ENCODE data around the gene CRELD2. TPM values are rescaled to one million over a fixed set of nuclear protein-coding genes. Genes with fewer than 3 reads are reported as not detected.
A peak's percentile ranks its signal among the peaks of the same experiment; 100 is the strongest.

CRELD2 gene
- total and polyA plus RNA-seq, 2 of the 4 experiments (the other 2 are of a cell fraction): 36.2 to 70.7 TPM

DNA sequence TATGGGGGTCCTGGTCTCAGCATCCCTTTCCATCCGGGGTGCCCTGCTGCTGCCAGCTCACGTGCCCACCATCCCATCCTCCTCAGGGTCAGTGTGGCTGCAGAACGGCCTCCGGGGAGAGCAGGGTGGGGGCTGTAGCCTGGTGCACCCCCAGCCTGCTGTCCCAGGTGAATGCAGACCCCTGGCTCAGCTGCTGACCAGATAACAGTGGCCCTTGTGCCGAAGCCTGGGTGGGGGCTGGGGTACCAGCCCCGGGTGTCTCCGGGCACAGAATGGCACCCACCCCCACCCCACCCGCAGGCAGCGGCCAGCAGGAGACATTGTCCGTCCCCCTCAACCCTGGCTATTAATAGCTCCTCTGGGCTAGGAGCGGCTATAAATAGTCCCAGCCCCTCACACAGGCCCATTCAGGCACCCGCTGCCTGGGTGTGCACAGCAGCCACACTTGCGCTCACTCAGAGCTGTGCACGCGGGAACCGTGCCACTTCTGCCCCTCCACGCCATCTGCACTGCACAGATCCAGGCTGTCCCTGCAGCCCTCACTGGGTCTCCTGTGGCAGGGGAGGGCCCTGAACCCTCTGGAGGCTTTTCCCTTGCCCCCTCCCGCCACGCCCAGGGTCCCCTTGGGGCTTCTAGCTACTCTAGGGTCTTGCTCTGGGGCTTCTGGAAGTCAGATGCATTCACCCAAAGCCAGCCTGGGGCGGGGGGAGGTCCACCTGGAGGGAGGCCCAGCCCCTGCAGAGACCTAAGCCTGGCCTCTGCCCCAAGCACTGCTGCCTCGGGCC lies 18.7 kb downstream of the CRELD2 start (continued):
- TF ChIP-seq MAFK (IDR thresholded peaks at IDR 0.05; ENCODE audit: low read depth, low read length) (no peak), POLR2A (IDR thresholded peaks at IDR 0.05; ENCODE audit: low read depth, low read length) (no peak)

DNA sequence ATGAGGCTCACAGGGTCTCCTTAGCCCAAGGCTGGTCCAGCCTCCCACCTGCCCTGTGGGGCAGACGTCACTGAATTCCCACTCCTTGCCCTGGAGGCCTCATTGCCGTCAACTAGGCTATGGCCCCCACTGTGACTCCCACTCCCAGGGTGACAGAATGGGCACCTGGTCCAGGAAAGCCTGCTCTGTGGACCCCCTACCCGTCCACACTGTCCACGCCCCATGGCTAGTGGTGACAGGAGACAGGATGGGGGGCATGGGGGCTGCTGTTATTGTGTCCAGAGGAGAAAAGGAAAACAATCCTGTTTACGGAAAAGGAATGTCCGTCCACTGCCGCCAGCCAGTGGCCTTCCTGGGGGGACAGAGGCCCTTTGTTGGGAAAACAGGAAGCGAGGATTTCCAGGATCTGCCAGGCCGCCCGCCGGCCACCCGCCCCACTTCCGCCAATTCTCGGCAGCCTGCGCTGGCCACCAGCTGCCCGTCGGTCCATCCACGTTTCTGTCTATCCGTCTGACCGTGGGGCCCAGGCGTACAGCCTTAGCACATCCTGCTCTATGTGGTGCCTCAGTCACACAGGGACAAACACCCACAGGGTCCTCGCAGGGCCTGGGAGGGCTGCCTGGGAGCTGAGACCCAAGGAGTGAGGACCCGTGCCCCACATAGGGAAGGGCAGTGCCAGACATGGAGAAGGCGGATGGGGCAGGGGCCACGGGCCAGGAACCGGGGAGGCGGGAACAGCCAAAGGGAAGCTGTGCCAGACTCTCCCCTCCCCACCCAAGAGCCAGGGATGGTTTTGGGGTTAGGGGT lies 19.5 kb downstream of the CRELD2 start:
- Histone ChIP-seq H2BK20ac (ENCODE audit: low read depth, low read length) (no peak overlapping the region), H4K20me1 (ENCODE audit: insufficient read depth, low read length) (no peaks in the 10 kb centered on the region), H2AK5ac (ENCODE audit: low read depth, low read length) (0 out of 2 replicates have a peak overlapping the region, but pooled peaks have one; percentile 59), H3K9me1 (ENCODE audit: insufficient read depth, low read length) (no peaks in the 10 kb centered on the region), H2BK5ac (ENCODE audit: low read depth, low read length, poor library complexity, severe bottlenecking) (no peak overlapping the region), H3K23ac (ENCODE audit: low read depth, low read length) (no peak overlapping the region), H3K4ac (ENCODE audit: low read depth, low read length) (no peak overlapping the region; the same call in 1 of the 2 replicates), H4K5ac (ENCODE audit: low read depth, low read length) (no peak overlapping the region), H3K4me3 (ENCODE audit: insufficient read depth, low read depth, low read length) (no peak overlapping the region), H3K9ac (ENCODE audit: low read depth, low read length) (no peak overlapping the region), H3K56ac (ENCODE audit: extremely low read depth, insufficient read depth, low read length) (no peak overlapping the region), H2BK120ac (ENCODE audit: low read depth, low read length) (no peak overlapping the region), H3K18ac (ENCODE audit: low read depth, low read length) (no peak overlapping the region), H3K4me1 (ENCODE audit: control insufficient read depth, insufficient read depth, low read length) (peaks cover 14% of the 10 kb centered on the region), H2BK15ac (ENCODE audit: low read depth, low read length) (no peak overlapping the region), H3K9me3 (ENCODE audit: control insufficient read depth, insufficient read depth, low read length) (no peaks in the 10 kb centered on the region), H4K91ac (ENCODE audit: insufficient read depth, low read depth, low read length) (no peak overlapping the region), H3K79me1 (ENCODE audit: low read depth in 1 of 2, low read length in 2 of 2) (peaks cover 0 to 3% of the 10 kb centered on the region in 2 experiments; a peak in 1 of 4 replicates), H3K36me3 (ENCODE audit: control insufficient read depth, insufficient read depth, low read length) (no peaks in the 10 kb centered on the region), H3K27me3 (ENCODE audit: control insufficient read depth, insufficient read depth, low read length) (no peaks in the 10 kb centered on the region), H3K27ac (ENCODE audit: insufficient read depth, low read length) (no peak overlapping the region), H2AFZ (replicated peaks; ENCODE audit: low read length, poor library complexity) (no peak overlapping the region), H3K14ac (replicated peaks; ENCODE audit: low read depth, low read length) (no peak overlapping the region), H3K4me2 (ENCODE audit: low read depth, low read length) (no peak overlapping the region), H4K8ac (ENCODE audit: low read depth in 2 of 2, low read length in 2 of 2) (no peak overlapping the region), H2AK9ac (replicated peaks; ENCODE audit: low read depth, low read length, poor library complexity) (no peak overlapping the region)
- ATAC-seq (ENCODE audit: low read depth) (no peak), DNase-seq (no peak)
- dilution Hi-C loops (cut with HindIII; ENCODE audit: low sequenced_read_pairs, unreplicated experiment) (no loop called here), intact Hi-C loops (cut with micrococcal nuclease) (no loop called here), in situ Hi-C loops (cut with MboI; ENCODE audit: low sequenced_read_pairs) (no loop called here)
- ChIA-PET CTCF (no interaction called here), POLR2A (ENCODE audit: unreplicated experiment) (no interaction called here)
- 70% methylated on average over 14 of the region's 27 CpGs; no CpG with 5 or more reads in 1 of the 2 experiments for WGBS, 2 experiments (ENCODE audit: extremely low coverage in 2 of 2, insufficient read length in 1 of 2)
- no TSS peak for BruUV-seq (replicated peaks)
- TF ChIP-seq, protein P1, sequence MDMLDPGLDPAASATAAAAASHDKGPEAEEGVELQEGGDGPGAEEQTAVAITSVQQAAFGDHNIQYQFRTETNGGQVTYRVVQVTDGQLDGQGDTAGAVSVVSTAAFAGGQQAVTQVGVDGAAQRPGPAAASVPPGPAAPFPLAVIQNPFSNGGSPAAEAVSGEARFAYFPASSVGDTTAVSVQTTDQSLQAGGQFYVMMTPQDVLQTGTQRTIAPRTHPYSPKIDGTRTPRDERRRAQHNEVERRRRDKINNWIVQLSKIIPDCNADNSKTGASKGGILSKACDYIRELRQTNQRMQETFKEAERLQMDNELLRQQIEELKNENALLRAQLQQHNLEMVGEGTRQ (IDR thresholded peaks at IDR 0.05; ENCODE audit: low read depth, low read length): no peak
- TF ChIP-seq POLR2A (IDR thresholded peaks at IDR 0.05; ENCODE audit: low read depth, low read length) (no peak), RFX5 (IDR thresholded peaks at IDR 0.05; ENCODE audit: low read depth, low read length) (no peak), ELK1 (IDR thresholded peaks at IDR 0.05; ENCODE audit: borderline replicate concordance, low read depth, low read length) (no peak), MAFK (IDR thresholded peaks at IDR 0.05; ENCODE audit: low read depth, low read length) (no peak), RAD21 (IDR thresholded peaks at IDR 0.05; ENCODE audit: low read length) (no peak), FOS (IDR thresholded peaks at IDR 0.05; ENCODE audit: low read depth, low read length) (no peak), SMC3 (IDR thresholded peaks at IDR 0.05; ENCODE audit: low read depth, low read length) (no peak), MAZ (IDR thresholded peaks at IDR 0.05; ENCODE audit: borderline replicate concordance, low read depth, low read length) (no peak)
- TF ChIP-seq, protein P2, sequence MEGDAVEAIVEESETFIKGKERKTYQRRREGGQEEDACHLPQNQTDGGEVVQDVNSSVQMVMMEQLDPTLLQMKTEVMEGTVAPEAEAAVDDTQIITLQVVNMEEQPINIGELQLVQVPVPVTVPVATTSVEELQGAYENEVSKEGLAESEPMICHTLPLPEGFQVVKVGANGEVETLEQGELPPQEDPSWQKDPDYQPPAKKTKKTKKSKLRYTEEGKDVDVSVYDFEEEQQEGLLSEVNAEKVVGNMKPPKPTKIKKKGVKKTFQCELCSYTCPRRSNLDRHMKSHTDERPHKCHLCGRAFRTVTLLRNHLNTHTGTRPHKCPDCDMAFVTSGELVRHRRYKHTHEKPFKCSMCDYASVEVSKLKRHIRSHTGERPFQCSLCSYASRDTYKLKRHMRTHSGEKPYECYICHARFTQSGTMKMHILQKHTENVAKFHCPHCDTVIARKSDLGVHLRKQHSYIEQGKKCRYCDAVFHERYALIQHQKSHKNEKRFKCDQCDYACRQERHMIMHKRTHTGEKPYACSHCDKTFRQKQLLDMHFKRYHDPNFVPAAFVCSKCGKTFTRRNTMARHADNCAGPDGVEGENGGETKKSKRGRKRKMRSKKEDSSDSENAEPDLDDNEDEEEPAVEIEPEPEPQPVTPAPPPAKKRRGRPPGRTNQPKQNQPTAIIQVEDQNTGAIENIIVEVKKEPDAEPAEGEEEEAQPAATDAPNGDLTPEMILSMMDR (conservative IDR thresholded peaks at IDR 0.05; ENCODE audit: low read depth, low read length): no peak

Data from IMR-90 (cell line).